EH (cell line): ENCODE results near the gene LINGO1.

ENCODE experiments used
- DNase-seq: peaks from one replicate; pipeline ENCODE4 v3.0.0-alpha.2; 2015; ENCODE audit warnings: low read depth

The LINGO1 gene

DNA sequence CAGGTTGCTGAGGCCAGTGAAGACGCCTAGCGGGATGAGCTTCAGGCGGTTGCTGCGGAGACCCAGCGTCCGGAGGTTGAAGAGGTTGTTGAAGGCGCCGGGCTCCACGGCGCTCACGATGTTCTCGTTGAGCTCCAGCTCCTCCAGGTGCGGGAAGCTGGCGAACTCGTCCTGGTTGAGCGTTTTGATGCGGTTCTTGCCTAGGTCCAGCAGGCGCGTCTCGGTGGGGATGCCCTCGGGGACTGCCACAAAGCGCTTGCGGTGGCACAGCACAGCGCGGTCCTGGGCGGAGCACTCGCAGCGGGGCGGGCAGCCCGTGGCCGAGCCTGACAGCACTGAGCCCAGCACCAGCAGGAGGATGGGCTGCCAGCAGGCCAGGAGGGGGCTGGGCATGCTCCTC, 17.2 kb downstream of the LINGO1 start:
- DNase-seq: no peak

DNA sequence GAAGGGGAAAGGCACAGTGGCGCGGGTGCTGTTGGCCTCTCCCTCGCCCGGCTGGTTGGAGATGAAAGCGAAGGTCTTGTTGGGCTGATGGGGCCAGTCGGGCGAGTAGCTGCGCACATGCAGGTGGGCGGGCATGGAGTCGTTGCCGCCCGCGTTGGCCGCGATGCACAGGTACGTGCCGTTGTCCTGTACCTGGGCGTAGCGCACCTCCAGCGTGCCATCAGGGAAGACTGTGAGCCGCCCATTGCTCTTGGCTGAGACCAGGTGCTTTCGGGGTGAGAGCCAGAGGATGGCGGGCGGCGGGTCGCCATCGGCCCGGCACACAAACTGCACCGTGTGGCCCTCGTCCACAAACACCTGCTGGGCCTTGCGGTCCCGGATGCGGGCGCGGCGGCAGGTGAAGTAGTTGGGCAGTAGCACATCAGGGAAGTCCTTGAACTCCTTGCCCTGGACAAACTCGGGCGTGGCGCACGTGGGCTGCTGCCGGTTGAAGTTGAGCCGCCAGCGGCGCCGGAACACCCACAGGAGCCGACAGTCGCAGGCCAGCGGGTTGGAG, 18.4 kb downstream of the LINGO1 start:
- no peak for DNase-seq

- no peak for DNase-seq
These were observed 18.9 kb downstream of the LINGO1 start for GRCh38 chr15:77613814-77614213.

- DNase-seq: no peak
These were observed 19.6 kb downstream of the LINGO1 start for GRCh38 chr15:77612958-77613601.

DNA sequence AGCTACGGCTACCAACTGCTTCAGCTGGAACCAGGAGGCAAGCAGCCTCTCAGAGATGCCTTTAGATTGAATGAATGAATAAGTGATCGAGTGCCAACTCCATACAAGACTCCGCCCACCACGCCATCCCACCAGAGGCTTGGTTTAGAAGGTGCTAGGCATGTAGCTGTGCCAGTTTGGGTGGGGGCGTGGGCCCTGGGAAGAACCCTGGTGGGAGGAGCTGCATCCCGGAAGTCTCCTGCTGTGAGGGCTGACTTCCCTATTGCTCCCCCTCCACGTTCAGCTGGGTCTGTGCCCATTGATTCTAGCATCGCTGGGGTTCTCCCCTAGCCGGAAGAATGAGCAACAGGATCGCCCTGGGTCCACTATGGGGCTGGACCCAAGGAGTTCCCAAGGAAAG, 20.9 kb downstream of the LINGO1 start:
- no peak for DNase-seq

GRCh38 chr15:77610731-77611130, 22.0 kb downstream of the LINGO1 start:
- no peak for DNase-seq

DNA sequence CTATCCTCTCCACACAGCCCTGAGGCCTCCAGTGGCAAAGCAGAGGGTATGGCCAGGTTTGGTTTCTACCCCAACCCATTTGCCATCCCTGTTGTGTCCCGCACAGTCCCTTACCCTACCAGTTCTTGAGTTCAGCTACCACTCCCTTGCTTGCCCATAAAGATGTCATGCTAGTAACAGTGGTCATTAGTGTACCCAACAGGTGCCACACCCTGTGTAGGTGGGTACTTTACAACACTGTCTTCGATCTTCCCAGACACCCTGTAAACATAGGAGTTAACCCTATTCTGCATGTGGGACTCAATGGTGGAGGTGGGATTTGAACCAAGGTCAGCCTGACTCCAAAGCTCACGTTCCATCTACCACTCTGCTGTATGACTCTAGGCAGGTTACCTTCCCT, 23.2 kb downstream of the LINGO1 start:
- DNase-seq: no peak

DNA sequence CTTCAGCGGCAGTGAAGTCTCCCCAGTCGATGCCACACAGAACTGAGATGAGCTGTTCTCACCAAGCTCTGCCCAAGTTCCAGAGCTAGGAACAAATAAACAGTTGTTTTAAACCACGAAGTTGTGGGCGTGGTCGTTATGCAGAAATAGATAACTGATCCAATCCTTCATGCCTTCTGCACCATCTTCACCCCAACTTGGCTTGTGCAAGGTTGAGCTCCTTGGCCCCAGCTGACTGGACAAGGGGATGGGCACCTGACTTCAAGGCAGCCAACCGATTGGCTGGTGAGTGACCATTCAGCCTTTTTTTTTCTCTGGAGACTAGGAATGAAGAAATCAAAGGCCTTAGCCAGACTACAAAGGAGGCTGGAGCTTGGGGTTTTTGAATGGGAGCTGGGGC, 23.9 kb downstream of the LINGO1 start:
- DNase-seq: no peak

DNA sequence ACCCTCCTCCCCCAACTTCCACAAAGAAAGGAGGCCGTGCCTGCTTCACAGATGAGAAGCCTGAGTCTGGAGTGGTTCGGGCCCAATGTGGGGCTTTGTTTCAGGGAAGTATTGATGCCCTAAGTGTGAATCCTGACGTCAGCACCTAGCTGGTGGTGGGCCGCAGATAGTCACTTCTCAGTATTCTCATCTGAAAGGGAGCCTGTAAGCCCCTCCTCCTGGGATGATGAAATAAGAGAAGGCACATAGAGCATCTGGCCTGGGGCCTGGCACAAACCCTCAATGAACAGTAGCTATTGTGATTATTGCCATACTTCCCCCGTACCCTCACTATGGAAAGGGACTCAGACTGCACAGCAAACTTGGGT, 24.8 kb downstream of the LINGO1 start:
- DNase-seq: no peak

DNA sequence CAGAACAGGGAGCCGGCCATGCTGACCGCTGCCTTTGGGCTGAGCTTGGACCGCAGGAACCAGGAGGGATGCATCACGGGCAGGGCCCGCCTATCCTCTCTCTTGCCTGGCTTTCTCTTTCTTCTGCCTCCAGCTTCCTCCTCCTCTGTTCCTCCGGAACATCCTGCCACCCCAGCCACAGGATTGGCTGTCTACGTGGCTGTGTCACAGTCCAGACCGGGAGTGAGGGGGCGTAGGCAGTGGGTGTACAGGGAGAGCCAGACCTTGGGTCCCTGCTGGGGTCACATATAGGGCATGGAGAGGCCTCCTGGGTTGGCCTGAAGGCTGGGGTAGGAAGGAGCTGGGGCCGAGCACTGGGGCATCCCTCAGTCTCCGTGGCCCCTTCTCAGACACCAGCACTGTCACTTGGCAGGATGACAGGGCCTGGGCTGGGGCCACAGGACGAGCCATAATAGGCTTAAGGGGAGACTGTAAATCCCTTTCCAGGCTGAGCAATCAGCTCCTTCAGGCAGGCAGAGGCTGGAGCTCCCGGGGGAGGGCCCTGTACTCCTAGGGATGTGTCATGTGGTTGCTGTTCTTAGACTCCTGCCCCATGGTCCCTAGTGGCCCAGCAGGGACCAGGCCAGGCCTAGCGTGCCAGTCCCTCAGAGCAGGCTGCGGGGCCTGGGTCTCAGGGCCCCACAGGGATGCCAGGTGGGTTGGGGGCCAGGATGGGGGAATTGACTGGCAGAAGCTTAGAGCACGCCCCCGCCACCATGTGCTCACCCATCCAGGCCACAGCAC, 25.4 kb downstream of the LINGO1 start:
- peak; percentile 53 for DNase-seq

DNA sequence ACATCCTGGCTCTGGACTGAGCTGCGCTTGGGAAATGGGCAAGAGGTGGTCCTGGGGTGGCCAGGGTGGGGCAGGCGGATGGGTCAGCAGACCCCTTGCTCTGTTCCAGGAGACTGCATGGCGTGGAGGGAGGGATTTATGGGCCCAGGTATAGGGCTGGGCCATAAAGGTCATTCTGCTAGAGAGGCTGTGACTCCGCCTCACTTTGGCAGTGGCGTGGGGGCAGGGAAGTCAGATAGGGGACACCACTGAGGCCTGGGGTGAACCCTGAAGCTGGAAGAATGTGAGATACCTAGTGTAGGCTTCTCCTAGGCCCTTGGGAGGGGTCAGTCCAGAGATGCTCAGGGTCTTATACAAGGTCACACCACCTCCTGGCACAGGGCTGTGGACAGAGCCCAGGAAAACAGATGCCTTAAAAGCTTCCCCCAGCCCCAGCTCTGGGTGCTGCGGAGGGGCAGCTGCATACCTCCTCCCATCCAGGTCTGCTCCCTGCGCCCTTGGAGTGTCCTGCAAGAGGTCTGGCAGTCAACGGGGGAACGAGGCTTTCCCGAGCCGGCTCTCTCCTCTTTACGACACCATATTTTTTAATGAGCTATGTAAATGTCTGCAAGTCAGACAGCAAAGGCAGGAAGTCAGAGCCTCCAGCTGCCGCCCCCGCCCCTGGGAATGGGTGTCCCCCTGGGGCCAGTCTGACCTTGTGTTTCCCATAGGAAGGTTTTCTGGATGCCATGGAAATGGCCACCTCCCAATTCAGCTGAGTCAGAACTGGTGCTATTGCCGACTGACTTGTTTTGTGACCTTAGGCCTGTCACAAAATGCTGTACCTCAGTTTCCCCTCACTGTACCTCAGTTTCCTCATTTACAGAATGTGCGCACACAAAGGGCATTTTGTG, 26.3 kb downstream of the LINGO1 start:
- DNase-seq: peak; percentile 60

- DNase-seq: no peak
These were observed 27.2 kb downstream of the LINGO1 start for GRCh38 chr15:77605547-77605946.

- no peak for DNase-seq
These were observed 27.7 kb downstream of the LINGO1 start for GRCh38 chr15:77604973-77605372.

- DNase-seq: no peak
These were observed 28.9 kb downstream of the LINGO1 start for GRCh38 chr15:77603611-77604336.

GRCh38 chr15:77602800-77603199, 29.9 kb downstream of the LINGO1 start:
- DNase-seq: no peak

DNA sequence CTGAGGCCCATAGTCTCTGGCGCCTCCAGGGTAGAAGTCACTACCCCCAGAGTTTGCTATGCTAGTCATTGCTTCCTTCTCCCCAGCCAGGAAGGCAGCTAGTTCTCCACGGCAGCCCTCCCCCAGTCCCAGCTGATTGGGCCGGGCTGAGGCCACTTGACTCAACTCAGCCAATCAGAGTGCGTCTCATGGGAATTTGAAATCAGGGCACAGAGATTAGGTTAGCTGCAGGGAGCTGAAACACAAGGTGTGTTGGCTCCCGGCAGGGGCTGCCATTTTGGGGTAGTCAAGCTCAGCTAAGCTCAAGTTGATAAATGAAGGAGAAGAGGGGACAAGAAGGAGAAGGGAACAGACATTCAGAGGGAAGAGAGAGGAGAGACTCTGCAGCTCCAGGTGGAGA, 32.8 kb downstream of the LINGO1 start:
- peak; percentile 60 for DNase-seq

- DNase-seq: no peak
These were observed 33.4 kb downstream of the LINGO1 start for GRCh38 chr15:77599357-77599756.

- no peak for DNase-seq
These were observed 34.1 kb downstream of the LINGO1 start for GRCh38 chr15:77598644-77599043.

DNA sequence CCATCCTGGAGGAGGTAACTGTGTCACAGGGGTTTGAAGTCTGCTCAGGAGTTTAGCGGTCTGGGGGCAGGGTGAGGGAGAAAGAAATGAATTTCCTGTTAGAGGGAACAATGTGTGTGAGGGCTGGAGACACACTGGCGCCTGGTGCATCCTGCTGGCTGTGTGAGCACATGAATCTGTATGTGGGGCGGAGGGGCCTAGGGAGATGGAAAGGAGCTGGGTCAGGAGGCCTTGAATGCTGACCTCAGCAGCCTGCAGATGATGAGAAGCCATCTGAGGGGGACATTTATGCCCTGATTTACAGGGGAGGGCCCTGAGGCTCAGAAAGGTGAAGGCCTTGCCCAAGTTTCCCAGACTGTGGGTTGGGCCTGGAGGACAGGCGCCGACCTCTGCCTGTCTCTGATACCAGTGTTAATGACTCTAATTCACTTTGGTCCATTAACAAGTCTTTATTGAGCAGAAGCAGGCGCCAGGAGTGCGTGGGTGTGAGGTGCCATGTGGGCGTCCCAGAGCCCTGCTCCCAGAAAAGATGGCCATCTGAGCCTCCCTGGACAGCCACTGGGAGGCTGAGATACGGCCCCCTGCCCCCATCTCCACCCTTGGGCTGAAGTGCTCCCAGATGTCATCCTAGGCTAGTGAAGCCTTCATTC, 34.8 kb downstream of the LINGO1 start:
- no peak for DNase-seq

DNA sequence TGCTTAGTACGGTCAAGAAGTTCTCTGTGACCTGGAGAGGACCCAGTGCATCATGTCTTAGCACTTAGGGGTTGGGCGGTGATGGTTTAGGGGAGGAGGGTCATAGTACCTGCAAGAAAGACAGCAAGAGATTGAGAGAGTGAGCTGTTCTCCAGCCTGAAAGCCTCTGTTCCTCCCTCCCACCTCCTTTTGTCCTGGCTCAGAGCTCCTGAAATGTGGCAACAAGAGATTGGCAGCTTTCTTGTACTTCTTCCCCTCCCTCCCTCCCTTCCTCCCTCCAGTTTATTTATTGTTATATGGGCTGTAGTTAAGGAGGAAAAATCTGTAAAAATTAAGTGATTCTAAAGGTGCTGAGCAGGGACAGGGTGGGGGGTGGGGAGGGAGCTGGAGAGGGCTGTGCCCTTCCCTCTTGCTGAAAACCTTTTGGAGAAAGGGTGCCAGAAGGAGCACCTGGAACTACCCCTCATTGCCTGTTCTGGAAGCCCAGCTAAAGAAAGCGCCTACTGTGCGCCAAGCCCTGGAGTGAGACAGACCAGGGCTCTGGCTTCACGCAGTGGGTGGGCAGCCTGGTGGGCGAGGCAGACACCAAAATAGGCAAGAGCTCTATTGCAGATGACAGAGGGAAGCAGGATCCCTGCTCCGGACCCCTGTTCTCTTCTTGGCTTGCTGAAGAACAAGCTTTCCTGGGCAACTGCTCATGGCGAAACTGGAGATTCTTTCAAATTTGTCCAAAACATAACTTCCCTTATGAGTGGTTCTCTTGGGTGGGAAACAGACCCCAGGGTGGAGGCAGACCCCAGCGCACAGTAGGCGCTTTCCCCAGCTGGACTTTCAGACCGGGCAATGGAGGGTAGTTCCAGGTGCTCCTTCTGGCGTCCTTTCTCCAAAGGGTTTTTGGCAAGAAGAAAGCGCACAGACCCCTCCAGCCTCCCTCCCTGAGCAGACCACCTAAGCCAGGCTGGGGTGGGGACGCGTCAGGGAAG, 35.6 kb downstream of the LINGO1 start:
- no peak for DNase-seq
